ENCODE data around the gene ITGB1BP1. TPM values are rescaled to one million over a fixed set of nuclear protein-coding genes. Genes with fewer than 3 reads are reported as not detected.

ITGB1BP1 gene
- total and polyA plus RNA-seq, 2 of the 13 experiments (the other 11 are each of a cell fraction or from before 2014, with no cell fraction given): 106 to 108 TPM

GRCh38 chr2:9370746-9371145 lies 52.6 kb downstream of the ITGB1BP1 start:
- H3K9ac ChIP-seq (ENCODE audit: insufficient read depth, low read depth, low read length): no peak overlapping the region
- peaks cover 24% of the 10 kb centered on the region for H3K4me1 ChIP-seq (ENCODE audit: insufficient read depth, low read length)
- no peaks in the 10 kb centered on the region for H3K79me2 ChIP-seq (ENCODE audit: insufficient read depth, low read length)
- H3K4me2 ChIP-seq (ENCODE audit: low read depth, low read length): no peak overlapping the region
- H3K4me3 ChIP-seq (replicated peaks in 1 of 3; ENCODE audit: insufficient read depth in 1 of 3, low read depth in 2 of 3, low read length in 3 of 3): no peak overlapping the region
- in situ Hi-C loops (cut with HindIII; ENCODE audit: extremely low pct_ligation_motif_present, low pct_unique_long_range_greater_than_20kb) (loop anchor here (10.0 kb wide), 1 partner anchor 226 kb away; no protein-coding TSS in a partner anchor), intact Hi-C loops (cut with micrococcal nuclease; ENCODE audit: unreplicated experiment) (loop anchor here (1.0 kb wide), 1 partner anchor 227 kb away; no protein-coding TSS in a partner anchor)
- H3K36me3 ChIP-seq (replicated peaks in 1 of 2; ENCODE audit: control insufficient read depth in 1 of 2, insufficient read depth in 2 of 2, low read length in 2 of 2): peaks cover 7 to 41% of the 10 kb centered on the region in 2 experiments
- no peak overlapping the region for H3K27ac ChIP-seq (ENCODE audit: extremely low read length, insufficient read depth, low read length)
- FAIRE-seq (no peak), ATAC-seq (no peak), DNase-seq (ENCODE audit: low spot score) (no peak)
- no peaks in the 10 kb centered on the region for H3K27me3 ChIP-seq (ENCODE audit: control insufficient read depth in 1 of 2, insufficient read depth in 2 of 2, low read length in 2 of 2)
- no peaks in the 10 kb centered on the region for H3K9me3 ChIP-seq (ENCODE audit: low read length)
- WGBS (ENCODE audit: low lambda C conversion rate): 94% methylated on average over 11 of the region's 11 CpGs
- no peak overlapping the region for H2AFZ ChIP-seq (ENCODE audit: low read length)
- no peak for TF ChIP-seq USF2 (IDR thresholded peaks at IDR 0.05; ENCODE audit: low read depth, low read length)
- no peak for TF ChIP-seq USF2 (CRISPR knock-in tag; IDR thresholded peaks at IDR 0.05; ENCODE audit: borderline replicate concordance)
- no peak for TF ChIP-seq ZNF282 (IDR thresholded peaks at IDR 0.05; ENCODE audit: partially characterized antibody)
- TF ChIP-seq EP300 (IDR thresholded peaks at IDR 0.05; ENCODE audit: low read depth in 2 of 2, low read length in 2 of 2): no peak
- TF ChIP-seq EP300 (CRISPR knock-in tag; IDR thresholded peaks at IDR 0.05; ENCODE audit: borderline replicate concordance): no peak
- no peak for TF ChIP-seq ZNF562 (CRISPR knock-in tag; IDR thresholded peaks at IDR 0.05; ENCODE audit: borderline replicate concordance)
- no peak for TF ChIP-seq ZNF614 (CRISPR knock-in tag; IDR thresholded peaks at IDR 0.05; ENCODE audit: borderline replicate concordance)
- TF ChIP-seq ZNF280D (CRISPR knock-in tag; IDR thresholded peaks at IDR 0.05): no peak
- TF ChIP-seq THAP9 (CRISPR knock-in tag; IDR thresholded peaks at IDR 0.05; ENCODE audit: borderline replicate concordance): no peak
- no peak for TF ChIP-seq LCORL (IDR thresholded peaks at IDR 0.05)
- no peak for TF ChIP-seq LCORL (CRISPR knock-in tag; IDR thresholded peaks at IDR 0.05)
- ChIA-PET POLR2A (interaction anchor here (0.6 to 1.4 kb wide), 5 partner anchors 10 to 228 kb away, joined by 3 to 5 read pairs (median 3); no protein-coding TSS in a partner anchor), CTCF (ENCODE audit: low intra/inter-chr PET ratio, low total read pairs) (interaction anchor here (1.5 kb wide), 1 partner anchor 228 kb away, joined by 16 read pairs; no protein-coding TSS in a partner anchor)
- BruUV-seq (replicated peaks): no TSS peak
- H4K20me1 ChIP-seq (ENCODE audit: insufficient read depth, low read length): no peaks in the 10 kb centered on the region

Measured in HepG2 (cell line).